GM12878 (cell line): ENCODE measurements around the gene OAF. TPM values are rescaled to one million over a fixed set of nuclear protein-coding genes. Genes with fewer than 3 reads are reported as not detected.

Experiments used
- ATF7 ChIP-seq: fragments of 450-650 bp; IDR thresholded peaks from 2 replicates; pipeline ENCODE4 v1.6.1; 2016; ENCODE audit warnings: low read depth, mild to moderate bottlenecking
- CEBPB ChIP-seq, 2 experiments: fragments of 150-350 bp in 1 of 2; IDR thresholded peaks; 2 replicates each; pipeline ENCODE4 v1.6.1; 2012 to 2014; ENCODE audit warnings: low read depth in 2 of 2, low read length in 2 of 2, borderline replicate concordance in 1 of 2, inconsistent platforms in 1 of 2
- DPF2 ChIP-seq: fragments of 450-650 bp; IDR thresholded peaks from 2 replicates; pipeline ENCODE4 v1.6.1; 2017; ENCODE audit warnings: mild to moderate bottlenecking
- ETV6 ChIP-seq, 2 experiments: fragments of 450-650 bp in 1 of 2; IDR thresholded peaks in 1 of 2; conservative IDR thresholded peaks in 1 of 2; 2 replicates each; pipeline ENCODE4 v1.6.1; 2014; ENCODE audit warnings: antibody characterized with exemption in 1 of 2, borderline replicate concordance in 1 of 2, low read depth in 1 of 2, mild to moderate bottlenecking in 1 of 2, moderate library complexity in 1 of 2
- GABPA ChIP-seq: IDR thresholded peaks from 2 replicates; pipeline ENCODE4 v1.6.1; 2014; ENCODE audit warnings: antibody characterized with exemption, low read depth, mild to moderate bottlenecking, inconsistent platforms
- IRF4 ChIP-seq: IDR thresholded peaks from 2 replicates; pipeline ENCODE4 v1.6.1; 2011; ENCODE audit warnings: low read depth, low read length
- MYC ChIP-seq: IDR thresholded peaks from 2 replicates; pipeline ENCODE4 v1.6.1; 2011; ENCODE audit warnings: mild to moderate bottlenecking, low read length, moderate library complexity, inconsistent platforms; ENCODE audit not compliant: insufficient read depth, insufficient replicate concordance, insufficient read length, severe bottlenecking
- NRF1 ChIP-seq: conservative IDR thresholded peaks from 2 replicates; pipeline ENCODE4 v1.6.1; 2011; ENCODE audit warnings: mild to moderate bottlenecking, low read depth, low read length, improper control_type of control experiment
- POLR2AphosphoS2 ChIP-seq: IDR thresholded peaks from 2 replicates; pipeline ENCODE4 v1.6.1; 2011; ENCODE audit warnings: low read depth, mild to moderate bottlenecking, low read length, improper control_type of control experiment, moderate library complexity
- PRDM15 ChIP-seq: fragments of 450-650 bp; formaldehyde crosslinking; IDR thresholded peaks from 2 replicates; pipeline ENCODE4 v1.4.0; 2020; ENCODE audit warnings: mild to moderate bottlenecking, moderate library complexity
- SRF ChIP-seq, 2 experiments: IDR thresholded peaks; 2 replicates each; pipeline ENCODE4 v1.6.1; 2011; ENCODE audit warnings: low read depth in 2 of 2, low read length in 2 of 2, mild to moderate bottlenecking in 1 of 2, moderate library complexity in 1 of 2
- ZNF24 ChIP-seq: fragments of 450-650 bp; IDR thresholded peaks from 2 replicates; pipeline ENCODE4 v1.6.1; 2017; ENCODE audit warnings: antibody characterized with exemption, mild to moderate bottlenecking
- ZNF687 ChIP-seq: fragments of 450-650 bp; IDR thresholded peaks from 2 replicates; pipeline ENCODE4 v1.6.1; 2017; ENCODE audit warnings: mild to moderate bottlenecking, moderate library complexity
- polyA plus RNA-seq, 11 experiments: library from polyadenylated mRNA; depleted of rRNA in 4 of 11; unstranded in 6 of 11; stranded (reverse) in 5 of 11; fragments of >200 nt; fragmentation: Nextera tagmentation in 4 of 11; fragmentation: Illumina TruSeq in 1 of 11; extraction: Ambion mirVana in 4 of 11; extraction: Trizol in 1 of 11; gene quantifications; 1 replicate in 1 of 11; 2 replicates in 10 of 11; pipeline versions ENCODE4 v1.2.1 to v1.2.3, GENCODE V29; 2011 to 2016; ENCODE audit warnings: inconsistent platforms in 2 of 11, missing spikeins in 2 of 11, low read depth in 1 of 11
- total RNA-seq, 4 experiments: library from RNA; depleted of rRNA in 3 of 4; stranded (reverse); fragments of >200 nt in 3 of 4; fragmentation: Illumina TruSeq in 1 of 4; extraction: Trizol in 1 of 4; gene quantifications; 2 replicates each; pipeline versions ENCODE4 v1.2.1 to v1.2.3, GENCODE V29; 2013 to 2021
- TF ChIP-seq, protein P1 (sequence below): IDR thresholded peaks from 2 replicates; pipeline ENCODE4 v1.6.1; 2011; ENCODE audit warnings: borderline replicate concordance, low read depth, mild to moderate bottlenecking, moderate library complexity, low read length; ENCODE audit not compliant: insufficient read depth, poor library complexity, severe bottlenecking
- TF ChIP-seq, protein P2 (sequence below): fragments of 450-650 bp; IDR thresholded peaks from 2 replicates; pipeline ENCODE4 v1.6.1; 2018; ENCODE audit warnings: borderline replicate concordance, mild to moderate bottlenecking; ENCODE audit not compliant: partially characterized antibody

The OAF gene
- total and polyA plus RNA-seq, 10 of the 15 experiments (the other 5 are each of a cell fraction or from before 2014, with no cell fraction given), result 0.10 to 4.7 (median 1.1) TPM

GRCh38 chr11:120249279-120250262 is 38.7 kb downstream of the OAF start (continued):
- TF ChIP-seq POLR2AphosphoS2 (no peak), ATF7 (peak; percentile 50), ETV6 (conservative IDR thresholded peaks at IDR 0.05 in 1 of 2, IDR thresholded peaks at IDR 0.05 in 1 of 2; ENCODE audit: borderline replicate concordance in 1 of 2, low read depth in 1 of 2) (0 out of 4 replicates have a peak, but pooled peaks of 1 of the 2 experiments have one; percentile 34), ZNF687 (peak; percentile 72; the same call in 1 of the 2 replicates), MYC (no peak), ZNF24 (peak; percentile 21; the same call in 1 of the 2 replicates), GABPA (no peak), SRF (IDR thresholded peaks at IDR 0.05; ENCODE audit: low read depth in 2 of 2, low read length in 2 of 2) (no peak), IRF4 (no peak), DPF2 (no peak), PRDM15 (CRISPR knock-in tag) (no peak), NRF1 (no peak), CEBPB (IDR thresholded peaks at IDR 0.05; ENCODE audit: borderline replicate concordance in 1 of 2, low read depth in 2 of 2, low read length in 2 of 2) (no peak)
- TF ChIP-seq, protein P1, sequence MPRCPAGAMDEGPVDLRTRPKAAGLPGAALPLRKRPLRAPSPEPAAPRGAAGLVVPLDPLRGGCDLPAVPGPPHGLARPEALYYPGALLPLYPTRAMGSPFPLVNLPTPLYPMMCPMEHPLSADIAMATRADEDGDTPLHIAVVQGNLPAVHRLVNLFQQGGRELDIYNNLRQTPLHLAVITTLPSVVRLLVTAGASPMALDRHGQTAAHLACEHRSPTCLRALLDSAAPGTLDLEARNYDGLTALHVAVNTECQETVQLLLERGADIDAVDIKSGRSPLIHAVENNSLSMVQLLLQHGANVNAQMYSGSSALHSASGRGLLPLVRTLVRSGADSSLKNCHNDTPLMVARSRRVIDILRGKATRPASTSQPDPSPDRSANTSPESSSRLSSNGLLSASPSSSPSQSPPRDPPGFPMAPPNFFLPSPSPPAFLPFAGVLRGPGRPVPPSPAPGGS, result no peak
- TF ChIP-seq, protein P2, sequence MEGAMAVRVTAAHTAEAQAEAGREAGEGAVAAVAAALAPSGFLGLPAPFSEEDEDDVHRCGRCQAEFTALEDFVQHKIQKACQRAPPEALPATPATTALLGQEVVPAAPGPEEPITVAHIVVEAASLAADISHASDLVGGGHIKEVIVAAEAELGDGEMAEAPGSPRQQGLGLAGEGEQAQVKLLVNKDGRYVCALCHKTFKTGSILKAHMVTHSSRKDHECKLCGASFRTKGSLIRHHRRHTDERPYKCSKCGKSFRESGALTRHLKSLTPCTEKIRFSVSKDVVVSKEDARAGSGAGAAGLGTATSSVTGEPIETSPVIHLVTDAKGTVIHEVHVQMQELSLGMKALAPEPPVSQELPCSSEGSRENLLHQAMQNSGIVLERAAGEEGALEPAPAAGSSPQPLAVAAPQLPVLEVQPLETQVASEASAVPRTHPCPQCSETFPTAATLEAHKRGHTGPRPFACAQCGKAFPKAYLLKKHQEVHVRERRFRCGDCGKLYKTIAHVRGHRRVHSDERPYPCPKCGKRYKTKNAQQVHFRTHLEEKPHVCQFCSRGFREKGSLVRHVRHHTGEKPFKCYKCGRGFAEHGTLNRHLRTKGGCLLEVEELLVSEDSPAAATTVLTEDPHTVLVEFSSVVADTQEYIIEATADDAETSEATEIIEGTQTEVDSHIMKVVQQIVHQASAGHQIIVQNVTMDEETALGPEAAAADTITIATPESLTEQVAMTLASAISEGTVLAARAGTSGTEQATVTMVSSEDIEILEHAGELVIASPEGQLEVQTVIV, result no peak
